PFSK-1 (cell line): Measurements from ENCODE around the gene MOCS2.

Experiments
- FOXP2 ChIP-seq: optimal IDR thresholded peaks from 2 replicates; pipeline ENCODE3; 2011; ENCODE audit warnings: borderline replicate concordance, control low read depth, inconsistent platforms; ENCODE audit not compliant: insufficient read depth; ENCODE audit errors: extremely low read length, extremely low read depth
- POLR2AphosphoS5 ChIP-seq: IDR thresholded peaks from 2 replicates; pipeline ENCODE4 v1.6.1; 2012; ENCODE audit warnings: low read depth, mild to moderate bottlenecking, control low read depth, low read length, moderate library complexity
- REST ChIP-seq, 2 experiments: IDR thresholded peaks; 2 replicates each; pipeline versions ENCODE4 v1.6.1 to v1.8.0; 2011 to 2012; ENCODE audit warnings: low read depth in 2 of 2, low read length in 2 of 2, control low read depth in 1 of 2, inconsistent platforms in 1 of 2, mild to moderate bottlenecking in 1 of 2, moderate library complexity in 1 of 2; ENCODE audit not compliant: insufficient read depth in 1 of 2
- SIN3A ChIP-seq: IDR thresholded peaks from 2 replicates; pipeline ENCODE4 v1.6.1; 2012; ENCODE audit warnings: mild to moderate bottlenecking, low read length, moderate library complexity, borderline replicate concordance; ENCODE audit not compliant: insufficient read depth
- TAF1 ChIP-seq: IDR thresholded peaks from 2 replicates; pipeline ENCODE4 v1.6.1; 2012; ENCODE audit warnings: low read length, control low read depth, borderline replicate concordance; ENCODE audit not compliant: insufficient read depth

MOCS2 gene

GRCh38 chr5:53073348-53073747 lies 36.2 kb downstream of the MOCS2 start:
- TF ChIP-seq TAF1 (no peak), SIN3A (no peak), REST (IDR thresholded peaks at IDR 0.05; ENCODE audit: insufficient read depth in 1 of 2, low read depth in 2 of 2, low read length in 2 of 2) (no peak), FOXP2 (no peak), POLR2AphosphoS5 (no peak)

GRCh38 chr5:53071738-53072137 lies 37.8 kb downstream of the MOCS2 start:
- TF ChIP-seq REST (IDR thresholded peaks at IDR 0.05; ENCODE audit: insufficient read depth in 1 of 2, low read depth in 2 of 2, low read length in 2 of 2) (no peak), TAF1 (no peak), POLR2AphosphoS5 (no peak), SIN3A (no peak), FOXP2 (no peak)

GRCh38 chr5:53071298-53071697 lies 38.3 kb downstream of the MOCS2 start:
- TF ChIP-seq REST (IDR thresholded peaks at IDR 0.05; ENCODE audit: insufficient read depth in 1 of 2, low read depth in 2 of 2, low read length in 2 of 2) (no peak), POLR2AphosphoS5 (no peak), SIN3A (no peak), TAF1 (no peak), FOXP2 (no peak)

GRCh38 chr5:53069626-53070025 lies 39.9 kb downstream of the MOCS2 start:
- TF ChIP-seq TAF1 (no peak), REST (IDR thresholded peaks at IDR 0.05; ENCODE audit: insufficient read depth in 1 of 2, low read depth in 2 of 2, low read length in 2 of 2) (no peak), FOXP2 (no peak)

- TF ChIP-seq REST (IDR thresholded peaks at IDR 0.05; ENCODE audit: insufficient read depth in 1 of 2, low read depth in 2 of 2, low read length in 2 of 2) (no peak), POLR2AphosphoS5 (no peak), FOXP2 (no peak), SIN3A (no peak), TAF1 (no peak)
These were observed 41.2 kb downstream of the MOCS2 start for GRCh38 chr5:53068291-53068836.
